ENCODE data around the gene TDRD9. TPM values are rescaled to one million over a fixed set of nuclear protein-coding genes. Genes with fewer than 3 reads are reported as not detected.

Gene TDRD9
- total RNA-seq, 1 experiment from 2014 or later, result not detected

- Histone ChIP-seq H3K27ac (ENCODE audit: low read length) (no peak overlapping the region), H3K4me1 (ENCODE audit: control insufficient read depth, insufficient read depth, low read length) (no peaks in the 10 kb centered on the region), H3K27me3 (ENCODE audit: control insufficient read depth, insufficient read depth, low read length) (no peaks in the 10 kb centered on the region), H3K36me3 (ENCODE audit: control insufficient read depth, insufficient read depth, low read length) (no peaks in the 10 kb centered on the region), H3K4me3 (ENCODE audit: low read depth in 2 of 2, low read length in 2 of 2) (no peak overlapping the region), H3K9me3 (ENCODE audit: control insufficient read depth, insufficient read depth, low read depth, low read length) (no peaks in the 10 kb centered on the region)
- ChIA-PET POLR2A (no interaction called here), CTCF (no interaction called here)
- BruUV-seq (replicated peaks), result no TSS peak
- no peak for TF ChIP-seq SIN3A (IDR thresholded peaks at IDR 0.05; ENCODE audit: borderline replicate concordance, insufficient read depth, low read depth, low read length)
- TF ChIP-seq REST (IDR thresholded peaks at IDR 0.05; ENCODE audit: insufficient read depth in 1 of 2, low read depth in 2 of 2, low read length in 1 of 2), result no peak
- TF ChIP-seq TCF7L2 (IDR thresholded peaks at IDR 0.05; ENCODE audit: low read depth, low read length), result no peak
- no peak for TF ChIP-seq POLR2AphosphoS5 (IDR thresholded peaks at IDR 0.05; ENCODE audit: low read depth, low read length)
- no peak for TF ChIP-seq CTCF (IDR thresholded peaks at IDR 0.05)
- intact Hi-C loops (cut with micrococcal nuclease; ENCODE audit: unreplicated experiment) (no loop called here), in situ Hi-C loops (cut with HindIII; ENCODE audit: low pct_unique_long_range_greater_than_20kb, low sequenced_read_pairs) (no loop called here)
- no peak for ATAC-seq
- DNase-seq (ENCODE audit: low read depth, low spot score), result no peak
Measured at GRCh38 chr14:103898204-103898603, 30.1 kb upstream of the TDRD9 start.

GRCh38 chr14:103898711-103899110 is 29.5 kb upstream of the TDRD9 start:
- no peaks in the 10 kb centered on the region for H3K9me3 ChIP-seq (ENCODE audit: control insufficient read depth, insufficient read depth, low read depth, low read length)
- DNase-seq (ENCODE audit: low read depth, low spot score), result no peak
- intact Hi-C loops (cut with micrococcal nuclease; ENCODE audit: unreplicated experiment), result no loop called here
- no TSS peak for BruUV-seq (replicated peaks)
- H3K27ac ChIP-seq (ENCODE audit: low read length), result no peak overlapping the region
- TF ChIP-seq TCF7L2 (IDR thresholded peaks at IDR 0.05; ENCODE audit: low read depth, low read length) (no peak), SIN3A (IDR thresholded peaks at IDR 0.05; ENCODE audit: borderline replicate concordance, insufficient read depth, low read depth, low read length) (no peak), POLR2AphosphoS5 (IDR thresholded peaks at IDR 0.05; ENCODE audit: low read depth, low read length) (no peak), REST (IDR thresholded peaks at IDR 0.05; ENCODE audit: insufficient read depth in 1 of 2, low read depth in 2 of 2, low read length in 1 of 2) (no peak), CTCF (IDR thresholded peaks at IDR 0.05) (no peak)
- in situ Hi-C loops (cut with HindIII; ENCODE audit: low pct_unique_long_range_greater_than_20kb, low sequenced_read_pairs), result no loop called here
- no peak overlapping the region for H3K4me3 ChIP-seq (ENCODE audit: low read depth in 2 of 2, low read length in 2 of 2)
- H3K27me3 ChIP-seq (ENCODE audit: control insufficient read depth, insufficient read depth, low read length), result no peaks in the 10 kb centered on the region
- H3K36me3 ChIP-seq (ENCODE audit: control insufficient read depth, insufficient read depth, low read length), result no peaks in the 10 kb centered on the region
- ChIA-PET POLR2A (no interaction called here), CTCF (no interaction called here)
- ATAC-seq, result no peak
- no peaks in the 10 kb centered on the region for H3K4me1 ChIP-seq (ENCODE audit: control insufficient read depth, insufficient read depth, low read length)

Data from Panc1 (cell line).